T-helper 2 cell treated with Interferon-gamma antibody and Interleukin-4, amounts not matched to agents 5 μg/mL and 100 μg/mL, for 36 hours (primary cell): Measurements from ENCODE around the gene SUGP1.

Source experiments
- DNase-seq: peaks from one replicate; pipeline ENCODE4 v3.0.0; 2021; ENCODE audit warnings: low spot score
- H3K27ac Mint-ChIP-seq: one replicate; pipeline ENCODE4 v1.8.0; 2021; ENCODE audit warnings: mild to moderate bottlenecking, mixed read lengths
- H3K27me3 Mint-ChIP-seq: one replicate; pipeline ENCODE4 v1.8.0; 2021; ENCODE audit warnings: low read depth, mixed read lengths
- H3K36me3 Mint-ChIP-seq: one replicate; pipeline ENCODE4 v1.8.0; 2021; ENCODE audit warnings: low read depth, mixed read lengths
- H3K4me1 Mint-ChIP-seq: one replicate; pipeline ENCODE4 v1.8.0; 2021; ENCODE audit warnings: low read depth, mixed read lengths
- H3K4me3 Mint-ChIP-seq: one replicate; pipeline ENCODE4 v1.8.0; 2022; ENCODE audit warnings: mild to moderate bottlenecking, moderate library complexity, mixed read lengths
- H3K9me3 Mint-ChIP-seq: one replicate; pipeline ENCODE4 v1.8.0; 2021; ENCODE audit warnings: mixed read lengths

Gene SUGP1

GRCh38 chr19:19274146-19274545 is 46.2 kb downstream of the SUGP1 start:
- H3K4me3 Mint-ChIP-seq = no peak overlapping the region
- no peaks in the 10 kb centered on the region for H3K9me3 Mint-ChIP-seq
- H3K36me3 Mint-ChIP-seq = peaks cover 15% of the 10 kb centered on the region
- DNase-seq = no peak
- no peaks in the 10 kb centered on the region for H3K4me1 Mint-ChIP-seq
- H3K27ac Mint-ChIP-seq = no peak overlapping the region
- H3K27me3 Mint-ChIP-seq = peaks cover 20% of the 10 kb centered on the region

DNA sequence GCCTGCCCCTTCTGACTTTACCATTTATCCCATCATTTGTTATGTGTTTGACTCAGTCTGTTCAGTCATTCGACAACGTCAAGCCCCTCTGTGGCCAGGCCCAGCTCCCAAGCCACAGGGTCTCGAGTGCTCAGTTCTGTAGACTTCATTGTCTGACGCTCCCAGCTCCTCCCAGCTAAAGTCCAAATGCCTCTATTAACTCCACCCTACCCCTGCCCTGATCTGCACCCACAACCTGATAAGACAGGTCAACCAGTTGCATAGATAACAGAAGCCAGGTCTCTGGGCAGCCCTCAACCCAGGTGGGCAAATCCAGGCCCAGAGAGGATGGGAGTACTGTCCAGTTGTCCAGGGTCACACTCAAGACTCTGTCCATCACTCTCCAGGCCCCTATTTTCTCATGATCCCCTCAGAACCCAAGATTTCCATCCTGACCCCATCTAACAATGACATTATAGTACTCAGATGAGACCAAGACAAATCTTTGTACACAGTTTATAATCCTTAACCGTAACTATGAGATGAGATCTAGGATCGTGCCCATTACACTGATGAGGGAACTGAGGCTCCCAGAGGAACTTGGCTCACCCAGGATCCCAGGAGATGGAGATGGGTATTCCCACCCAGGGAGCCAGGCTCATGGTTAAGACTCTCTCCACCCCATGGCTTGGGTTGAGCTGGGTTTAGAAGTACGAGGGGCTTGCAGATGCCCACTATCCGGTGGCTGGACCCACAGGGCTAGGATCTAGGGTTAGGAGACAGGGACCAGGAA is 48.3 kb downstream of the SUGP1 start:
- Mint-ChIP-seq H3K27ac (no peak overlapping the region), H3K27me3 (peaks cover 20% of the 10 kb centered on the region), H3K4me3 (no peak overlapping the region), H3K36me3 (peaks cover 9% of the 10 kb centered on the region), H3K9me3 (no peaks in the 10 kb centered on the region), H3K4me1 (no peaks in the 10 kb centered on the region)
- DNase-seq = no peak

DNA sequence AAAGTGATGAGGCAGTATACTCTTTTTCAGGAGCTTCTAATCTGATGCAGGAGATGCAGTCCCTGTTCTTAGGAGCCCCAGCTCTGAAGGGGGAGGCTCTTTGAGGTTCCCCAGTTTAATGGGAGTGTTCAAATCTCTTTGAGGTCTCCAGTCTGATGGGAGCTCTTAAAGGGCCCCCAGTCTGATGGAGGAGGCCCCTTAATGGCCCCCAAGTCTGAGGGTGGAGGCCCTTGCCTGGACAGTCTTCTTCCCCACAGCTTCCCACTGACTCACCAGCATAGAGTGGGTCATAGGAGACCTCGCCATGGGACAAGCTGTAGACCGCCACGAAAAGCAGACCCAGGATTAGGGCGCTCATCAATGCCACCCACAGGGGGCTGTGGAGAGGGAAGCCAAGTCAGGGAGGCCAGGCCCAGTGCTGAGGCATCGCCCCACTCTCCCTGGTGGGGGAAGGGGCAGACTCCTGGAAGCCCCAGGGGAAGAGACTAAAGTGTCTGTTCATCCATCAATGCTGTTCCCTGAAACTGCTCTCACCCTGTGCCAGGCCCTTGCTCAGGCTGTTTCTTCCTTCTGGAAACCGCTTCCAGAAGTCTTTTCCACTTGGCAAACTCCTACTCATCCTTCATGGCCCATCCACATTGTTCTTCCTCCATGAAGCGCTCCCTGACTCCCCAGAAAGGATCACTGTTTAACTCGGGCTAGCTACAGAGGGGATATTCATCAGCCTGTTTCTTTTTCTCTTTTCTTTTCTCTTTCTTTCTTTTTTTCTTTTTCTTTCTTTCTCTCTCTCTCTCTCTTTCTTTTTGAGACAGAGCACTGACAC is 49.3 kb downstream of the SUGP1 start:
- Mint-ChIP-seq H3K4me3 (no peak overlapping the region), H3K27ac (no peak overlapping the region), H3K36me3 (peaks cover 5% of the 10 kb centered on the region), H3K9me3 (no peaks in the 10 kb centered on the region), H3K4me1 (no peaks in the 10 kb centered on the region), H3K27me3 (peaks cover 21% of the 10 kb centered on the region)
- DNase-seq = no peak

DNA sequence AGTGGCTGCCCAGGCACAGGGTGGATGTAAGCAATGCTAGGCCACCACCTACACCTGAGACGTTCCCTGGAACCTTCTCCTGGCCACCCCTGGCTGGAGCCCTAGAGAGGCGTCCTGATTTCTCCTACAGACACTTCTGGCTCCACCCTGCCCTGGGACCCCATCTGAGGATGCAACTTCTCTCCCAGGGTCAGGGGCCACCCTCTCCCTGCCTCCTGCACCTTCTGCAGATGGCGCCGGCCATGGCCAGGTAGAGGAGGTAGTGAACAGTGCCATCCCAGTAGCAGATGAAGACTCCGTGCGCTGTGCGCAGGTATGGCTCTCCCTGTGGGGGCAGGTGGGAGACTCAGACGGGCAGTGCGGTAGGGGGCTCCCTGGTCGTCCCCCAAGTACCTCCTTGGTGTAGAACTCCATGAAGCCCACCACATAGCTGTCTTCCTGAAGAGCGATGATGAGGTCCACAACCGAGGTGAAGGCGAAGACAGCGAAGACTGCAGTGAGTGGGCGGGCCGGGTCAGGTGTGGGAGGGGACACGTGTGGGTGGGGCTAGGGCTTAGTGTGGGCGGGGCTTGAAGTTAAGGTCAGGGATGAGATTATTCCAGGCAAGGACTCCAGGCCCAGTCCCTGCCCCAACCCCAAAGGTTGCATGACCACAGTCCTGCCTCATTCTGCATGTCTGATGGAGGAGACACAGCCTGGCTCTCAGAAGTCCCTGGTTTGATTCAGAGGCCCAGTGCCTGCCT is 50.2 kb downstream of the SUGP1 start:
- H3K27me3 Mint-ChIP-seq = peaks cover 25% of the 10 kb centered on the region
- H3K4me1 Mint-ChIP-seq = no peaks in the 10 kb centered on the region
- no peak for DNase-seq
- peaks cover 5% of the 10 kb centered on the region for H3K36me3 Mint-ChIP-seq
- no peak overlapping the region for H3K4me3 Mint-ChIP-seq
- H3K27ac Mint-ChIP-seq = no peak overlapping the region
- no peaks in the 10 kb centered on the region for H3K9me3 Mint-ChIP-seq

DNA sequence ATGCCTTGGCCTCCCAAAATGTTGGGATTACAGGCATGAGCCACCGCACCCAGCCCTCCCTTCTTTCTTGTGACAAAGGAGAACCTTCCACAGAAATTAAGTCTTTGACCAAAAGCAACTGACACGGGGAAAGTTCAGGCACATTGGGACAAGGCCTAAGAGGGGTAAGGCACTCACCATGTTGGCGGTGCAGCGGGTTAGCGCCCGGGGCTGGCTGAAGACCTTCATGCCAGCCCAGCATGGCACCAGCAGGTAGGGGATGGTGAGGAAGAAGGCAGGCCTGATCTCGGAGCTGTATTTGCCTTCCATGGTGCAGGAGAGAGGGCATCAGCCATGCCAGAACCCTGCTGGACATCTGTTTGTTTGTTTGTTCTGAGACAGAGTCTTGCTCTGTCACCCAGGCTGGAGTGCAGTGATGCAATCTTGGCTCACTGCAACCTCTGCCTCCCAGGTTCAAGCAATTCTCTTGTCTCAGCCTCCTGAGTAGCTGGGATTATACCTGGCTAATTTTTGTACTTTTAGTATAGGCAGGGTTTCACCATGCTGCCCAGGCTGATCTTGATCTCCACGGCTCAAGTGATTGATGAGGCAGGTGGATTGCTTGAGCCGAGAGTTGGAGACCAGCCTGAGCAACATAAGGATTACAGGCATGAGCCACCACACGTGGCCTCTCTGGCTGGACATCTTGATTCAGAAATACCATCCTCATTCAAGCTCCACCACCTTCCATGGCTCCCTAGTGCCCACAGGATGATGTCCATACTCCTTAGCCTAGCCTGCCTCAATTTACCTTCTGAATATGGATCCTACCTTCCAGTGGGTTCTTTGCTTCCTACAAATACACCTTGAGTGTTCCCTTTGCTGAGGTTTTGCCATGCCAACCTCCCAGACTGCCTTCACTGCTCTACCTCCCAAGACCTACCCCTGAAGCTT is 51.6 kb downstream of the SUGP1 start:
- Mint-ChIP-seq H3K9me3 (no peaks in the 10 kb centered on the region), H3K27ac (peak overlapping the region; percentile 31), H3K4me3 (no peak overlapping the region), H3K36me3 (peaks cover 2% of the 10 kb centered on the region), H3K27me3 (peaks cover 26% of the 10 kb centered on the region), H3K4me1 (no peaks in the 10 kb centered on the region)
- DNase-seq = no peak

- no peak for DNase-seq
- no peak overlapping the region for H3K4me3 Mint-ChIP-seq
- H3K9me3 Mint-ChIP-seq = no peaks in the 10 kb centered on the region
- H3K4me1 Mint-ChIP-seq = no peaks in the 10 kb centered on the region
- H3K27me3 Mint-ChIP-seq = peaks cover 29% of the 10 kb centered on the region
- H3K27ac Mint-ChIP-seq = no peak overlapping the region
- H3K36me3 Mint-ChIP-seq = no peaks in the 10 kb centered on the region
Measured at GRCh38 chr19:19267305-19267704, 53.0 kb downstream of the SUGP1 start.

DNA sequence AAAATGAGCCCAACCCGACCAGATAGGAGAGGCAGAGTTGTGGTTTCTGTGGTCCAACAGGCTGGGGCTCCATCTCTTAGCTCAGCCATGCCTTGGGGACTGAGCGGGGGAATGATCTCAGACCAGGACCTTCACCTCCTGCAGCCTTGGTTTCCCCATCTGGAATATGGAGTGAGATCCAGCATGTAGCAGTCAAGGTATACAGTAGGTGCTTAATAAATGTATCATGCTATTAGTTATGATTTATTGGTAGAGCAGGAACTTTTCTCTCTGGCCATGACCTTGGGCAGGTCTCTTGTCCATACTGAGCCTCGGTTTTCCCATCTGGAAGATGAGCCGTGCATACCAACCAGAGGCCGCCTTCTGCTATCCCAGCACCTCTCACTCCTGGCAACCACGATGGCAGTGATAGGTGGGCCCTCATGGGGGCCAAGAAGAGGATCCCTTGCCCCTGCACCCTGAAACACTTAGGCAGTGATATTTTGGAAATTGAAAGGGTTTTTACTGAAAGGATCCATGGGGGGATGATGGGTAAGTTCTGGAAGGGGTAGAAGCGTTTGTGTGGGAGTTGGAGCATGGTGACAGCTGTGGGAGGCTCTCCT is 56.3 kb downstream of the SUGP1 start:
- Mint-ChIP-seq H3K27ac (no peak overlapping the region), H3K9me3 (no peaks in the 10 kb centered on the region)

GRCh38 chr19:19262190-19263057 is 57.9 kb downstream of the SUGP1 start:
- H3K27ac Mint-ChIP-seq = no peak overlapping the region

More for the DNA sequence above, 56.3 kb downstream of the SUGP1 start:
- no peak for DNase-seq
- Mint-ChIP-seq H3K4me3 (no peak overlapping the region), H3K27me3 (peaks cover 44% of the 10 kb centered on the region), H3K4me1 (no peaks in the 10 kb centered on the region), H3K36me3 (no peaks in the 10 kb centered on the region)

GRCh38 chr19:19261350-19262189 is 58.7 kb downstream of the SUGP1 start:
- no peaks in the 10 kb centered on the region for H3K9me3 Mint-ChIP-seq
- peaks cover 46% of the 10 kb centered on the region for H3K27me3 Mint-ChIP-seq
- no peaks in the 10 kb centered on the region for H3K4me1 Mint-ChIP-seq
- DNase-seq = no peak
- H3K36me3 Mint-ChIP-seq = no peaks in the 10 kb centered on the region
- H3K4me3 Mint-ChIP-seq = no peak overlapping the region
- no peak overlapping the region for H3K27ac Mint-ChIP-seq

More at GRCh38 chr19:19262190-19263057, 57.9 kb downstream of the SUGP1 start:
- Mint-ChIP-seq H3K4me1 (no peaks in the 10 kb centered on the region), H3K36me3 (no peaks in the 10 kb centered on the region), H3K4me3 (no peak overlapping the region), H3K27me3 (peaks cover 44% of the 10 kb centered on the region), H3K9me3 (no peaks in the 10 kb centered on the region)
- DNase-seq = no peak

GRCh38 chr19:19260417-19261214 is 59.7 kb downstream of the SUGP1 start:
- Mint-ChIP-seq H3K27me3 (peaks cover 42% of the 10 kb centered on the region), H3K36me3 (no peaks in the 10 kb centered on the region), H3K9me3 (no peaks in the 10 kb centered on the region), H3K4me3 (no peak overlapping the region), H3K4me1 (no peaks in the 10 kb centered on the region), H3K27ac (no peak overlapping the region)
- DNase-seq = no peak

DNA sequence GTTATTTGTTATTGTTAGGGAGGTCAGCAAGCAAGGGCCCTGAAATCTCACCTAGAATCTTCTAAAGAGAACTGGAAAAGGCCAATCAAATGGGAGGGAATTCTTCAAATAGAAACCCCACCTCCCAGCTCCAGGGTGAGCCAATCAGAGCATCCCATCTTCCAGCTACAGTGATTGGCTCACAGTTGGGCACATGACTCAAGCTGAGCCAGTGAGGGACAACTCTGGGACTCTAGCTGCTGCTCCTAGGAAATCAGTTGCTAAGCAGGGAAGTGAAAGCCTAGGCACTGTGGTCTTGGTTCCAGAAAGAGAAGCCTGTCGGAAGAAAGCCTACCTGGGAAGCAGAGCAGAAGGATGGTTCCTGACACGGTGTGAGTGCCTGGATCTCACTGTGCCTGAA is 60.6 kb downstream of the SUGP1 start:
- no peaks in the 10 kb centered on the region for H3K36me3 Mint-ChIP-seq
- H3K4me3 Mint-ChIP-seq = no peak overlapping the region
- no peak overlapping the region for H3K27ac Mint-ChIP-seq
- no peak for DNase-seq
- H3K4me1 Mint-ChIP-seq = no peaks in the 10 kb centered on the region
- no peaks in the 10 kb centered on the region for H3K9me3 Mint-ChIP-seq
- H3K27me3 Mint-ChIP-seq = peaks cover 42% of the 10 kb centered on the region
